Mucosa of descending colon (tissue), 3 donors: ENCODE measurements around the gene HHAT. TPM values are rescaled to one million over a fixed set of nuclear protein-coding genes. Genes with fewer than 3 reads are reported as not detected.

Experiments
- ATAC-seq: fragments of 200-7000 bp; cut with Tn5 transposase; one replicate; pipeline ENCODE4 v1.9.1; 2020; ENCODE audit warnings: mild to moderate bottlenecking, moderate library complexity
- DNase-seq, 3 donors: peaks; one replicate each; pipeline ENCODE4 v3.0.0-alpha.2; 2020
- H3K36me3 ChIP-seq: fragments of 200-600 bp; one replicate; pipeline ENCODE4 v1.8.0; 2021; ENCODE audit warnings: low read depth, mild to moderate bottlenecking
- H3K4me1 ChIP-seq: fragments of 200-600 bp; one replicate; pipeline ENCODE4 v1.8.0; 2021; ENCODE audit warnings: low read depth, mild to moderate bottlenecking
- H3K4me3 ChIP-seq: fragments of 200-600 bp; one replicate; pipeline ENCODE4 v1.8.0; 2021; ENCODE audit warnings: mild to moderate bottlenecking
- H3K9me3 ChIP-seq: fragments of 200-600 bp; one replicate; pipeline ENCODE4 v1.8.0; 2021; ENCODE audit warnings: mild to moderate bottlenecking
- intact Hi-C, 2 donors: fragments of 100-400 bp; cut with DNase I in 1 of 2; cut with micrococcal nuclease in 1 of 2; formaldehyde crosslinking; loops; one replicate each; pipeline versions ENCODE4 v1.11.0 to v1.11.1; 2022; cut with DNase I, micrococcal nuclease
- total RNA-seq, 3 donors: library from RNA; stranded (reverse); fragmentation: NEBNext Ultra II Directional in 2 of 3; extraction: Animal tissue kit (Norgen Biotek cat#: 25700) in 2 of 3; gene quantifications; one replicate each; pipeline versions ENCODE4 v1.2.1 to v1.2.4, GENCODE V29; 2021 to 2023
- TF ChIP-seq, protein P1 (sequence below): fragments of 200-600 bp; IDR thresholded peaks from one replicate; pipeline ENCODE4 v1.8.0; 2022; ENCODE audit warnings: antibody characterized with exemption, mild to moderate bottlenecking
- donor health status: DM: no; HTN: no; CAD: no; lungs with moderate emphysema.
- donor health status: DM: no; HTN: no; CAD: no.
- donor health status: DM: no; HTN: yes; CAD: no.

Gene HHAT
- total RNA-seq, 3 donors from 2014 or later = 4.1 to 8.6 (median 5.9) TPM

DNA sequence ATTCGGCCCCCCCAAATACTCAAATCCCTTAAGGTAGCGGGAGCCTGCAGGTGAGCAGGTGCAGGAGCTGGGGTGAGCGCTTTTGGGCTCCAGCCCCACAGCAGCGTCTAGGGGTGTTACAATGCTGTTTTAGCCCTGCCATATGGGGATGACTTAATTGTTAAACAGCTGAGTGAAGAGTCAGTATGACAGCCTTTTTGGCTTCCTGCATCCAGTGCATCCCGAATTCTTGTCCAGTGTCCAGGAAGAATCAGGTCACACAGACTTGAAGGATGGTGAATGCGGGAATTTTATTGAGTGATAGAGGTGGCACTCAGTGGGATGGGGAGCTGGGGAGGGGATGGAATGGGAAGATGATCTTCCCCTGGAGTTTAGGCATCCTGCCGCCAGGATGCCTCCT is 30.4 kb upstream of the HHAT start:
- H3K9me3 ChIP-seq = no peaks in the 10 kb centered on the region
- no peak overlapping the region for H3K4me3 ChIP-seq
- intact Hi-C loops = no loop called here
- TF ChIP-seq, protein P1, sequence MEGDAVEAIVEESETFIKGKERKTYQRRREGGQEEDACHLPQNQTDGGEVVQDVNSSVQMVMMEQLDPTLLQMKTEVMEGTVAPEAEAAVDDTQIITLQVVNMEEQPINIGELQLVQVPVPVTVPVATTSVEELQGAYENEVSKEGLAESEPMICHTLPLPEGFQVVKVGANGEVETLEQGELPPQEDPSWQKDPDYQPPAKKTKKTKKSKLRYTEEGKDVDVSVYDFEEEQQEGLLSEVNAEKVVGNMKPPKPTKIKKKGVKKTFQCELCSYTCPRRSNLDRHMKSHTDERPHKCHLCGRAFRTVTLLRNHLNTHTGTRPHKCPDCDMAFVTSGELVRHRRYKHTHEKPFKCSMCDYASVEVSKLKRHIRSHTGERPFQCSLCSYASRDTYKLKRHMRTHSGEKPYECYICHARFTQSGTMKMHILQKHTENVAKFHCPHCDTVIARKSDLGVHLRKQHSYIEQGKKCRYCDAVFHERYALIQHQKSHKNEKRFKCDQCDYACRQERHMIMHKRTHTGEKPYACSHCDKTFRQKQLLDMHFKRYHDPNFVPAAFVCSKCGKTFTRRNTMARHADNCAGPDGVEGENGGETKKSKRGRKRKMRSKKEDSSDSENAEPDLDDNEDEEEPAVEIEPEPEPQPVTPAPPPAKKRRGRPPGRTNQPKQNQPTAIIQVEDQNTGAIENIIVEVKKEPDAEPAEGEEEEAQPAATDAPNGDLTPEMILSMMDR = no peak
- no peak for ATAC-seq
- no peaks in the 10 kb centered on the region for H3K36me3 ChIP-seq
- H3K4me1 ChIP-seq = peaks cover 6% of the 10 kb centered on the region
- no peak for DNase-seq

DNA sequence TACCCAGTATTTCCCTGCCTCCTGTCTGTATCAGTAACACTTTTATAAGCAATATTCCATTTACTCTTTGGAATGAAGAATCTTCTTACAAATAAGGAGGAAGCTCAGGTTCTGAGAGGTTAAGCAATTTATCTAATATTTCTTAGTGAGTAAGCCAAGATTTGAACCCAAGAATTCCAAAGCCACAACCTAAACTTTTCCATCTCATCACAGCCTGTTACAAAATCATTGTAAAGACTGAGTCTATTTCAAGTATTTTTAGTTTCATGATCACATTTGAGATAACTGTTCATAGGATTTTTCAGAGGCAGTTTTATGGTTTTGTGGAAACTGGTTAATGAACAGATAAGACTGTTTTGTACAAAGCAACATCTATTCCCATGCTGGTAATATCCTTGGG is 29.8 kb upstream of the HHAT start:
- Histone ChIP-seq H3K4me1 (peaks cover 6% of the 10 kb centered on the region), H3K4me3 (no peak overlapping the region), H3K9me3 (no peaks in the 10 kb centered on the region), H3K36me3 (no peaks in the 10 kb centered on the region)
- ATAC-seq = no peak
- no peak for DNase-seq
- TF ChIP-seq, protein P1 = no peak
- intact Hi-C loops = no loop called here

DNA sequence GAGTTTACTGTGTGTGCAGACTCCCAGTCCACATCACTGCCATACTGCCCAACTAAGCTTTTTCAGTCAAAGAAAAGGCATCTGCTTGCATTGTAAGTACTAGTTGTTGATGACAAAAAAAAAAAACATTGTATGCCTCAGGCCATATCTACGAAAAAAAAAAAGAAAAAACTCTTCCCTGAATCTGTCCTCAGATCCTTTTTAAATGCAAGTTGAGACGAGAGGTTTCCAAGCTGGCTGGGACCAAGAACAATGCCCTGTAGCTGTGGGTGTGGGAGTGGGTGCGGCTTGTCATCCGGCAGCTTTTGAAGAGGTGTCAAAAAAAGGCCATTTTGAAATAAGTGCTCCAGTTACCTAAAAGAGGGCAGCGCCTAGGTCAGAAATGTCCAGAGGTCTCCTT is 29.2 kb upstream of the HHAT start:
- TF ChIP-seq, protein P1 = no peak
- DNase-seq (no peak), ATAC-seq (no peak)
- peaks cover 6% of the 10 kb centered on the region for H3K4me1 ChIP-seq
- intact Hi-C loops = no loop called here
- H3K9me3 ChIP-seq = no peaks in the 10 kb centered on the region
- no peak overlapping the region for H3K4me3 ChIP-seq
- H3K36me3 ChIP-seq = no peaks in the 10 kb centered on the region

DNA sequence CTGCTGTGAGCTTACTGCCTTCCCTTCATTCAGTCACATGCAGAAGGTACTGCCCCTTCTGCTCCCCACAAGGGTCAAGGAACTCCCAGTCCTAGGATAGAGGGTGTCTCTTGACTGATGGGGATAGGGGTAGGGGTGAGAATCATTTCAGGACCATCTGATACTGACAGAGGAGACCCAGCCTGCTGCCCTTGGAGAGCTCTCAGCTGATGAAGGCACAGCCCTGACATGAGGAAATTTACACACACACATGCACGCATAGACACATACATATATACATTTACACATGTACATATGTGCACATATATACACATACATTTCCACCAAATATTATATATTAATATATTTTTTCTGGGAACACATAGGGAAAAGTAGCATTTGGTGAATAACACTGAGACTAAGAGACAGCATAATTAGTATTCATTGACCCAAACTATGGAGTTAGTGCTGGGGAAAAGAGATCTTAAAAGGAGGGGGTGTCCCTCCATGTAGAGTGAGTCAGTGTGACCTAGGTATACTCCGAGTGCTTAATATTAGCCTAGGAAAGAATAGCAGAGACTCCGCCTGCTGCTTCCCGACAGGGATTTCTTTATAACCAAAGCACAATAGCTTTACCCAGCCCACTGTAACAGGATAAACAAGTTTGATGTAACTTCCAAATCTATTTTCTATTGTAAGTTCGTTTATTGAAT is 27.6 kb upstream of the HHAT start:
- DNase-seq = no peak
- no peak for ATAC-seq
- intact Hi-C loops = loop anchor here (10.0 kb wide), 2 partner anchors 86 to 436 kb away; no protein-coding TSS in a partner anchor
- Histone ChIP-seq H3K4me1 (no peaks in the 10 kb centered on the region), H3K36me3 (no peaks in the 10 kb centered on the region), H3K4me3 (no peak overlapping the region), H3K9me3 (no peaks in the 10 kb centered on the region)
- TF ChIP-seq, protein P1 = no peak

DNA sequence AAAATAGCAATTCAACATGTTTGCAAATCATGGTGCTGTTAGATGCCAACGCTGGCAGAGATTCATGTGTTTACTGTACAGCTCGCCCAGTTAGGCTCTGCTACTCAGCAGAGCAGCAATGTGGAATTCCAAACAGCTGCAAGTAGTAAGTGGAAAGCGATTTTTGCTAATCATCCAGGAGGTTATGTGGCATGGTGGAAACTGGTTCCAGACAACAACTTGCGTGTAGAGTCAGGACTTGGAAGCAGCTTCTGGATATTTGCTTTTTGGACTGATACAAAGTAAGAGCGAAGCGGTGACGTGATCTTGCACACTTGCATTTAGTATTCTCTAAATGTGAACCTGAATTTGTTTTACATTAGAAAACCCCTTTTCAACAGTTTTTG is 27.1 kb upstream of the HHAT start:
- ATAC-seq (no peak), DNase-seq (no peak)
- H3K4me3 ChIP-seq = no peak overlapping the region
- H3K36me3 ChIP-seq = no peaks in the 10 kb centered on the region
- intact Hi-C loops = loop anchor here (10.0 kb wide), 2 partner anchors 87 to 437 kb away; no protein-coding TSS in a partner anchor
- no peaks in the 10 kb centered on the region for H3K9me3 ChIP-seq
- TF ChIP-seq, protein P1 = no peak
- H3K4me1 ChIP-seq = no peaks in the 10 kb centered on the region
